MM.1S (cell line): ENCODE measurements around the gene AGER.

ENCODE experiments used
- CTCF ChIP-seq: fragments of 300-600 bp; sonication (generic); IDR thresholded peaks from 2 replicates; pipeline ENCODE4 v1.5.1; 2016; ENCODE audit warnings: antibody characterized with exemption, low read length, mixed read lengths
- EZH2 ChIP-seq: fragments of 300-600 bp; sonication (generic); optimal IDR thresholded peaks from 2 replicates; pipeline ENCODE3; 2017; ENCODE audit warnings: low read depth, mild to moderate bottlenecking, antibody characterized with exemption, low read length, mixed read lengths

GRCh38 chr6:32183483-32184083, 470 bp downstream of the AGER start:
- TF ChIP-seq CTCF (no peak), EZH2 (no peak)
